A549 (cell line): ENCODE data around the gene TMA7B.

Experiments
- RAD21 ChIP-seq, 2 experiments: fragments of >200 bp in 1 of 2; sonication (Bioruptor Twin) in 1 of 2; formaldehyde crosslinking in 1 of 2; IDR thresholded peaks in 1 of 2; conservative IDR thresholded peaks in 1 of 2; 2 replicates in 1 of 2; 3 replicates in 1 of 2; pipeline ENCODE4 v1.6.1; 2012 to 2018; ENCODE audit warnings: inconsistent platforms in 1 of 2
- RCOR1 ChIP-seq: fragments of 150-350 bp; IDR thresholded peaks from 2 replicates; pipeline ENCODE4 v1.6.1; 2014; ENCODE audit warnings: antibody characterized with exemption, low read length, low read depth
- ZSCAN20 ChIP-seq: fragments of 250-450 bp; sonication (Bioruptor Pico); IDR thresholded peaks from 2 replicates; pipeline ENCODE4 v1.8.0; 2022; ENCODE audit warnings: mild to moderate bottlenecking, moderate library complexity
- TF ChIP-seq, protein P1 (sequence below): fragments of >200 bp; sonication (Bioruptor Twin); formaldehyde crosslinking; IDR thresholded peaks from 3 replicates; pipeline ENCODE4 v1.5.1; 2016

DNA sequence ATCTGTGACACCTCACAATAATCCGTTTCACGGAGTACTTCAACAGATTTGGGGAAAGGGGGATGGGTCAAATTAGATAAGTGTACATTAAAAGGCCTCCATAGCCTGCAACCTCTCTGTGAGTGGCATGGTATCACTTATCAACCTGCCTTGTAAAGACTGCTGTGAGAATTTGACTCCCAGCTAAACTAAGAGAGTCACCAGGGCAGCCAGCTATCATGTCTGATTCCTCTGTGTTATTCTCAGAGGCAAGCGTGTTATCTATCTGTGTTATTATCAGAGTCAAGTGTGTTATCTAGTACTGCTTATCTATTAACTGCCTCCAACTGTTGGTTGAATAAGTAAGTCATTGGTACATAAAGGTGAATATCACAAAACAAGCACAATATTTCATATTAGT is 30.5 kb downstream of the TMA7B start:
- TF ChIP-seq RAD21 (conservative IDR thresholded peaks at IDR 0.05 in 1 of 2, IDR thresholded peaks at IDR 0.05 in 1 of 2) (no peak), ZSCAN20 (CRISPR knock-in tag) (no peak), RCOR1 (no peak)
- TF ChIP-seq, protein P1, sequence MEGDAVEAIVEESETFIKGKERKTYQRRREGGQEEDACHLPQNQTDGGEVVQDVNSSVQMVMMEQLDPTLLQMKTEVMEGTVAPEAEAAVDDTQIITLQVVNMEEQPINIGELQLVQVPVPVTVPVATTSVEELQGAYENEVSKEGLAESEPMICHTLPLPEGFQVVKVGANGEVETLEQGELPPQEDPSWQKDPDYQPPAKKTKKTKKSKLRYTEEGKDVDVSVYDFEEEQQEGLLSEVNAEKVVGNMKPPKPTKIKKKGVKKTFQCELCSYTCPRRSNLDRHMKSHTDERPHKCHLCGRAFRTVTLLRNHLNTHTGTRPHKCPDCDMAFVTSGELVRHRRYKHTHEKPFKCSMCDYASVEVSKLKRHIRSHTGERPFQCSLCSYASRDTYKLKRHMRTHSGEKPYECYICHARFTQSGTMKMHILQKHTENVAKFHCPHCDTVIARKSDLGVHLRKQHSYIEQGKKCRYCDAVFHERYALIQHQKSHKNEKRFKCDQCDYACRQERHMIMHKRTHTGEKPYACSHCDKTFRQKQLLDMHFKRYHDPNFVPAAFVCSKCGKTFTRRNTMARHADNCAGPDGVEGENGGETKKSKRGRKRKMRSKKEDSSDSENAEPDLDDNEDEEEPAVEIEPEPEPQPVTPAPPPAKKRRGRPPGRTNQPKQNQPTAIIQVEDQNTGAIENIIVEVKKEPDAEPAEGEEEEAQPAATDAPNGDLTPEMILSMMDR, result no peak
